GM04503 (cell line): ENCODE results near the gene SLPI.

ENCODE experiments used
- DNase-seq: peaks from one replicate; pipeline ENCODE4 v3.0.0-alpha.2; 2012; ENCODE audit warnings: low read depth

SLPI gene

DNA sequence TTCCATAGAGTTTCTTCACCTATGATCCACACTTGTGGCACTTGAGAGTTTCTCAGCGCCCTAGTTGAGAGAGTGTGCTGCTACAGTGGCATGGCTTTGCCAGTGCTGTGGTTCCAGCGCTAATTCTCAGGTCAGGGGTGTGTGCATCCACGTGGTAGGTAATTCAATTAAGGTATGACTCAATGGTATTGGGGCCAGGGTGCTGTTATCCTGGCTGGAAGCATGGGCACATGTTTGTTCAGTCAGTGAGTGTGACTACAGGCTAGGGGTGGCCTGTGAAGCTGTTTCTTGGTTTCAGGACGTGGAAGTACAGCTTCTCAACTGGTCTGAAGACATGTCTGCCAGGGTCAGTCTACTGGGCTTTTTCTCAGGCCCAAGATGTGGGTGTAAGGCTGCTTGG is 36.2 kb downstream of the SLPI start:
- DNase-seq = no peak

DNA sequence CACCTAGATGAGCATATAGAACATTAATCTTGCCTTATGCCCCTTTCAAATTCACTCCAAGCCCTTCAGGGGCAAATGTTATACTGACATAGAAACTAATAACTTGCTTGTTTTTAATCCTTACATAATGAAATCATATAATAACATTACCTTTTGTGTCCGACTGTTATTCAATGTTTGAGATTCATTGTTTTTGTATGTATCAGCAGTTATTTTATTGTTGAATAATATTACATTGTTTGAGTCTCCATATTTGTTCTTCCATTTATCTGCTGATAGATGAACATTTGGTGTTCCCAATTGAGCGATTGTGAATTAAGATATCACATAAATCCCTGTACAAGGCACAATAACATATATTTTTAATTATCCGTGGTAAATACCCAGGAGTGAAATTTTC is 41.5 kb downstream of the SLPI start:
- no peak for DNase-seq

DNA sequence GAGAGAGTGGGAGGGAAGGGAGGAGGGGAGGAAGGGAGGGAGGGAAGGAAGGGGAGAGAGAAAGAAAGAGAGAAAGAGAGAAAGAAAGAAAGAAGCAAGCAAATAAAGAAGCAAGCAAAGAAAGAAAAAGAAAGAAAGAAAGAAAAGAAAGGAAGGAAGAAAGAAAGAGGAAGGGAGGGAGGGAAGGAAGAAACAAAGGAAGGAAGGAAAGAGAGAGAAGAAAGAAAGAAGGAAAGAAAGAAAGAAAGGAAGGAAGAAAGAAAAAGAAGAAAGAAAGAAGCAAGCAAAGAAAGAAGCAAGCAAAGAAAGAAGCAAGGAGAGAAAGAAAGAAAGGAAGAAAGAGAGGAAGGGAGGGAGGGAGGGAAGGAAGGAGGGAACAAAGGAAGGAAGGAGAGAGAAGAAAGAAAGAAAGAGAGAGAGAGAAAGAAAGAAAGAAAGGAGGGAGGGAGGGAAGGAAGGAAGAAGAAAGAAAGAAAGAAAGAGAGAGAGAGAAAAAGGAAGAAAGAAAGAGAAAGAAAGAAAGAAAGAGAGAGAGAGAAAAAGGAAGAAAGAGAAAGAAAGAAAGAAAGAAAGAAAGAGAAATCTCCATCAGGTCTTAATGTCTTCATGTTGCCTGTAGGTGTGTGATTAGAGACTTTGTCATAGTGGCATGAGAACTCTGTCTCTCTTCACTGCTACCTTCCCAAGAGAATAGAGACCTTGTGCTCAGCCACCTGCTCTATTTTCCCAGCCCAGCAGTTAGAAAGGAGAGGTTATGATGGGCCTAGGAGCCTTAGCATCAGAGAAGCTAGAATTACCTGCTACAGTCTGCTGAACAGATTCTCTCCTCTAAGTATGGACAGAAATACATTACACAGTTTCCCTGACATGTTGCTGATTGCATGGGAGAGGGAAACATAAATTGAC is 42.5 kb downstream of the SLPI start:
- no peak for DNase-seq

DNA sequence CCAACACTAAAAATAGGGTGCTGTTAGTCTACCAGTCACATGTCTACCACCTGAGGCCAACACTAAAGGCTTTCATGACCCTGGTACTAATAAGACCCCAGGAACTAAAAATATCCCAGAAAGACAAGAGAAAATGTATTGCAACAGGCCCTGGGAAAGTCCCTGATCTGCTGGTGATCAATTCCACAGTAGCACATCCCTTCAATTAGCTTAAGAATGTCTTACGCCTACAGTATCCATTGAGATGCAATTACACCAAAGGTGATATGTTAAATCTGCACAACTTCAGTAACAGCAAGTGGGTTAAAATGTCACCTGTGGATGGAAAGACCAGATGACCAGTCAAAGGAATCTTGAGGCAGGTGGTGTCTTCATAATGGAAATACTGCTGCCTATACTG is 44.4 kb downstream of the SLPI start:
- no peak for DNase-seq

DNA sequence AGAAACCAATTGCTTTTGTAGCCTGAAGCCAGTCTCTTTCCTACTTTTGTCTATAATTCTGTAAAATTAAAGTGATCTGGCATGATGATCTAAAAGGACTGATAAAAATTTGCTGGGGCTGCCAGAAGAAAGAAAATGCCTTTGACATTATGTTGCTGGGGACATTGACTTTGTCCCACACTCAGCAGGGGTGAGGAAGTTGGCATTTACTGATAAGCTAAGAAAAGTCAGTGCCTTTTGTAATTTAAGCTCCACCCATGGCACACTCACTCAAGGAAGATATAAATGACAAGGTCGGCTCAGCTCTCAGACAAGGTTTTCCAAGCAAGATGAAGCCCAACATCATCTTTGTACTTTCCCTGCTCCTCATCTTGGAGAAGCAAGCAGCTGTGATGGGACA is 47.6 kb downstream of the SLPI start, which contains the start of gene SEMG1:
SEMG1 (plus strand) TSS at position 309 of the 400 bp plus-strand sequence; CDS start at position 330, 21 bp downstream.
- no peak for DNase-seq
